HepG2 (cell line): Measurements from ENCODE around the gene MARF1. TPM values are rescaled to one million over a fixed set of nuclear protein-coding genes. Genes with fewer than 3 reads are reported as not detected.
A peak's percentile ranks its signal among the peaks of the same experiment; 100 is the strongest.

ENCODE experiments used
- ATAD3A ChIP-seq: sonication (generic); formaldehyde crosslinking; IDR thresholded peaks from 2 replicates; pipeline ENCODE4 v1.4.0; 2020; ENCODE audit warnings: missing genetic modification reagents
- CHD2 ChIP-seq: IDR thresholded peaks from 2 replicates; pipeline ENCODE4 v1.6.1; 2011; ENCODE audit warnings: low read depth, low read length, improper control_type of control experiment
- DMTF1 ChIP-seq: sonication (generic); formaldehyde crosslinking; IDR thresholded peaks from 2 replicates; pipeline ENCODE4 v1.4.0; 2020; ENCODE audit warnings: mild to moderate bottlenecking, missing genetic modification reagents
- SCMH1 ChIP-seq: sonication (generic); formaldehyde crosslinking; IDR thresholded peaks from 2 replicates; pipeline ENCODE4 v1.9.0; 2021; ENCODE audit warnings: missing genetic modification reagents, mild to moderate bottlenecking, borderline replicate concordance
- SP1 ChIP-seq, 2 experiments: fragments of 450-650 bp in 1 of 2; sonication (generic) in 1 of 2; formaldehyde crosslinking in 1 of 2; IDR thresholded peaks; 2 replicates each; pipeline versions ENCODE4 v1.4.0 to v1.6.1; 2016 to 2020; ENCODE audit warnings: missing genetic modification reagents in 1 of 2
- TBX2 ChIP-seq: sonication (generic); formaldehyde crosslinking; IDR thresholded peaks from 2 replicates; pipeline ENCODE4 v1.5.0; 2020; ENCODE audit warnings: missing genetic modification reagents, mild to moderate bottlenecking, borderline replicate concordance
- UBTF ChIP-seq: sonication (generic); formaldehyde crosslinking; IDR thresholded peaks from 2 replicates; pipeline ENCODE4 v1.4.0; 2020; ENCODE audit warnings: mild to moderate bottlenecking, missing genetic modification reagents
- ZBTB40 ChIP-seq, 2 experiments: fragments of 450-650 bp in 1 of 2; sonication (generic) in 1 of 2; formaldehyde crosslinking in 1 of 2; IDR thresholded peaks; 2 replicates each; pipeline versions ENCODE4 v1.6.1 to v1.8.0; 2016 to 2022; ENCODE audit warnings: antibody characterized with exemption in 1 of 2, mild to moderate bottlenecking in 1 of 2, missing genetic modification reagents in 1 of 2
- ZNF768 ChIP-seq: sonication (generic); formaldehyde crosslinking; IDR thresholded peaks from 2 replicates; pipeline ENCODE4 v1.4.0; 2020; ENCODE audit warnings: missing genetic modification reagents
- ZNF839 ChIP-seq: sonication (generic); formaldehyde crosslinking; IDR thresholded peaks from 2 replicates; pipeline ENCODE4 v1.4.0; 2020; ENCODE audit warnings: missing genetic modification reagents, mild to moderate bottlenecking, borderline replicate concordance
- ZSCAN5A ChIP-seq: sonication (generic); formaldehyde crosslinking; IDR thresholded peaks from 2 replicates; pipeline ENCODE4 v1.8.0; 2022; ENCODE audit warnings: mild to moderate bottlenecking, missing genetic modification reagents, borderline replicate concordance
- polyA plus RNA-seq, 8 experiments: library from polyadenylated mRNA; depleted of rRNA in 3 of 8; stranded (reverse) in 7 of 8; unstranded in 1 of 8; fragments of >200 nt; fragmentation: Illumina TruSeq in 4 of 8; extraction: Trizol in 4 of 8; gene quantifications; 2 replicates each; pipeline versions ENCODE4 v1.2.1 to v1.2.3, GENCODE V29; 2011 to 2016; ENCODE audit warnings: low read depth in 4 of 8, missing spikeins in 1 of 8, mixed read lengths in 1 of 8; ENCODE audit not compliant: insufficient read depth in 1 of 8
- total RNA-seq, 5 experiments: library from RNA; depleted of rRNA; stranded (reverse); fragments of >200 nt; fragmentation: Illumina TruSeq; extraction: Trizol; gene quantifications; 2 replicates each; pipeline ENCODE4 v1.2.3, GENCODE V29; 2016; ENCODE audit warnings: low read depth in 1 of 5

MARF1 gene
- total and polyA plus RNA-seq, 2 of the 13 experiments (the other 11 are each of a cell fraction or from before 2014, with no cell fraction given) = 8.7 to 20.7 TPM

- TF ChIP-seq ZSCAN5A (CRISPR knock-in tag) (peak; percentile 89), CHD2 (peak; percentile 32; the same call in 1 of the 2 replicates), ZBTB40 (IDR thresholded peaks at IDR 0.05) (peak; percentile 53), ZBTB40 (CRISPR knock-in tag; IDR thresholded peaks at IDR 0.05) (no peak; the same call in 1 of the 2 replicates), DMTF1 (CRISPR knock-in tag) (no peak), SP1 (IDR thresholded peaks at IDR 0.05) (no peak), SP1 (CRISPR knock-in tag; IDR thresholded peaks at IDR 0.05) (peak; percentile 97), ZNF839 (no peak; the same call in 1 of the 2 replicates), SCMH1 (CRISPR knock-in tag) (no peak), ATAD3A (CRISPR knock-in tag) (no peak), ZNF768 (CRISPR knock-in tag) (0 out of 2 replicates have a peak, but pooled peaks have one; percentile 22), TBX2 (CRISPR knock-in tag) (no peak; the same call in 1 of the 2 replicates), UBTF (CRISPR knock-in tag) (no peak)
These were observed at the start of gene MARF1 (continued) for GRCh38 chr16:15643048-15643945.
